IMR-90 (cell line): ENCODE results near the gene KLHL13. TPM values are rescaled to one million over a fixed set of nuclear protein-coding genes. Genes with fewer than 3 reads are reported as not detected.

Experiments
- ATAC-seq: fragments of 200-7000 bp; cut with Tn5 transposase; 2 replicates; pipeline ENCODE4 v1.9.1; 2020; ENCODE audit warnings: low read depth, mild to moderate bottlenecking, moderate library complexity
- BruUV-seq: library from RNA; stranded (reverse); fragments of 400-500 nt; replicated peaks from 2 replicates; lab custom pipeline; 2021; lab: Mats Ljungman, UMichigan
- CTCF ChIA-PET: fragments of 300-600 bp; formaldehyde crosslinking; extraction: SDS; loops from one replicate; lab custom pipeline; 2021; ENCODE audit warnings: antibody characterized with exemption; lab: Yijun Ruan, JAX
- POLR2A ChIA-PET: fragments of 300-600 bp; sonication (Branson Sonifier 250); formaldehyde crosslinking; loops from one replicate; lab custom pipeline; 2022; ENCODE audit warnings: antibody characterized with exemption; ENCODE audit not compliant: unreplicated experiment; lab: Charles Lee
- DNase-seq: peaks from one replicate; pipeline ENCODE4 v3.0.0; 2013
- H2AFZ ChIP-seq: replicated peaks from 2 replicates; pipeline ENCODE3; 2013; ENCODE audit warnings: low read length, mild to moderate bottlenecking; ENCODE audit not compliant: poor library complexity
- H2AK5ac ChIP-seq: 2 replicates; pipeline ENCODE4 v1.6.1; 2013; ENCODE audit warnings: low read depth, low read length, inconsistent platforms
- H2AK9ac ChIP-seq: replicated peaks from 2 replicates; pipeline ENCODE3; 2013; ENCODE audit warnings: mild to moderate bottlenecking, low read depth, low read length, moderate library complexity; ENCODE audit not compliant: poor library complexity
- H2BK120ac ChIP-seq: 2 replicates; pipeline ENCODE4 v1.6.1; 2013; ENCODE audit warnings: low read depth, low read length, inconsistent platforms
- H2BK15ac ChIP-seq: 3 replicates; pipeline ENCODE4 v1.6.1; 2013; ENCODE audit warnings: low read depth, low read length, inconsistent platforms
- H2BK20ac ChIP-seq: 2 replicates; pipeline ENCODE4 v1.6.1; 2013; ENCODE audit warnings: low read depth, mild to moderate bottlenecking, inconsistent platforms, low read length, moderate library complexity
- H2BK5ac ChIP-seq: 2 replicates; pipeline ENCODE4 v1.6.1; 2013; ENCODE audit warnings: mild to moderate bottlenecking, low read depth, low read length, inconsistent platforms; ENCODE audit not compliant: poor library complexity, severe bottlenecking
- H3K14ac ChIP-seq: replicated peaks from 2 replicates; pipeline ENCODE4 v1.6.1; 2013; ENCODE audit warnings: low read depth, low read length, inconsistent platforms
- H3K18ac ChIP-seq: 2 replicates; pipeline ENCODE4 v1.6.1; 2013; ENCODE audit warnings: low read depth, low read length, control low read depth
- H3K23ac ChIP-seq: 2 replicates; pipeline ENCODE4 v1.6.1; 2013; ENCODE audit warnings: low read depth, low read length, inconsistent platforms
- H3K27ac ChIP-seq: 2 replicates; pipeline ENCODE4 v1.5.1; 2013; ENCODE audit warnings: mild to moderate bottlenecking, control low read depth, low read length; ENCODE audit not compliant: insufficient read depth
- H3K27me3 ChIP-seq: 2 replicates; pipeline ENCODE4 v1.6.1; 2013; ENCODE audit warnings: low read length; ENCODE audit not compliant: control insufficient read depth, insufficient read depth
- H3K36me3 ChIP-seq: 2 replicates; pipeline ENCODE4 v1.6.1; 2013; ENCODE audit warnings: low read length, mixed read lengths; ENCODE audit not compliant: control insufficient read depth, insufficient read depth
- H3K4ac ChIP-seq: 2 replicates; pipeline ENCODE4 v1.6.1; 2013; ENCODE audit warnings: low read depth, low read length, inconsistent platforms
- H3K4me1 ChIP-seq: 2 replicates; pipeline ENCODE4 v1.6.1; 2013; ENCODE audit warnings: low read length, mixed read lengths; ENCODE audit not compliant: control insufficient read depth, insufficient read depth
- H3K4me2 ChIP-seq: 2 replicates; pipeline ENCODE4 v1.6.1; 2013; ENCODE audit warnings: low read depth, mild to moderate bottlenecking, control low read depth, low read length, moderate library complexity
- H3K4me3 ChIP-seq: 2 replicates; pipeline ENCODE4 v1.5.1; 2013; ENCODE audit warnings: low read depth, mild to moderate bottlenecking, control low read depth, low read length, moderate library complexity; ENCODE audit not compliant: insufficient read depth
- H3K56ac ChIP-seq: 2 replicates; pipeline ENCODE4 v1.6.1; 2013; ENCODE audit warnings: low read length, inconsistent platforms; ENCODE audit not compliant: insufficient read depth; ENCODE audit errors: extremely low read depth
- H3K79me1 ChIP-seq, 2 experiments: 2 replicates each; pipeline ENCODE4 v1.6.1; 2013; ENCODE audit warnings: low read length in 2 of 2, inconsistent platforms in 1 of 2, low read depth in 1 of 2
- H3K9ac ChIP-seq: 2 replicates; pipeline ENCODE4 v1.6.1; 2013; ENCODE audit warnings: low read depth, low read length, control low read depth
- H3K9me1 ChIP-seq: 2 replicates; pipeline ENCODE4 v1.6.1; 2013; ENCODE audit warnings: low read length, inconsistent platforms; ENCODE audit not compliant: insufficient read depth
- H3K9me3 ChIP-seq: 2 replicates; pipeline ENCODE4 v1.6.1; 2013; ENCODE audit warnings: low read length; ENCODE audit not compliant: control insufficient read depth, insufficient read depth
- H4K20me1 ChIP-seq: 2 replicates; pipeline ENCODE4 v1.6.1; 2013; ENCODE audit warnings: low read length, inconsistent platforms; ENCODE audit not compliant: insufficient read depth
- H4K5ac ChIP-seq: 2 replicates; pipeline ENCODE4 v1.6.1; 2013; ENCODE audit warnings: mild to moderate bottlenecking, low read depth, low read length, control low read depth
- H4K8ac ChIP-seq, 2 experiments: 2 replicates each; pipeline ENCODE4 v1.6.1; 2013; ENCODE audit warnings: low read depth in 2 of 2, low read length in 2 of 2, control low read depth in 1 of 2, inconsistent platforms in 1 of 2
- H4K91ac ChIP-seq: 2 replicates; pipeline ENCODE4 v1.6.1; 2013; ENCODE audit warnings: low read depth, low read length, inconsistent platforms; ENCODE audit not compliant: insufficient read depth
- CHD1 ChIP-seq: IDR thresholded peaks from 2 replicates; pipeline ENCODE4 v1.6.1; 2012; ENCODE audit warnings: low read depth, low read length, improper control_type of control experiment
- FOS ChIP-seq: fragments of 150-350 bp; IDR thresholded peaks from 2 replicates; pipeline ENCODE4 v1.6.1; 2016; ENCODE audit warnings: low read depth, low read length
- MAFK ChIP-seq: IDR thresholded peaks from 2 replicates; pipeline ENCODE4 v1.6.1; 2012; ENCODE audit warnings: low read depth, low read length, improper control_type of control experiment
- POLR2A ChIP-seq: IDR thresholded peaks from 2 replicates; pipeline ENCODE4 v1.6.1; 2012; ENCODE audit warnings: mild to moderate bottlenecking, low read depth, low read length
- RAD21 ChIP-seq: IDR thresholded peaks from 2 replicates; pipeline ENCODE4 v1.6.1; 2012; ENCODE audit warnings: low read length, improper control_type of control experiment
- SMC3 ChIP-seq: fragments of 150-350 bp; IDR thresholded peaks from 2 replicates; pipeline ENCODE4 v1.6.1; 2016; ENCODE audit warnings: low read depth, mild to moderate bottlenecking, antibody characterized with exemption, low read length, moderate library complexity
- WGBS, 2 experiments: methylation state at CpG; one replicate each; pipeline versions ENCODE4 v1.1.5 to v1.1.7; 2013; ENCODE audit warnings: missing lambda C conversion rate in 2 of 2; ENCODE audit not compliant: insufficient read length in 1 of 2; ENCODE audit errors: extremely low coverage in 2 of 2; 5-methylcytosine and 5-hydroxymethylcytosine counted together
- dilution Hi-C: fragments of 300-500 bp; cut with HindIII; formaldehyde crosslinking; loops from one replicate; pipeline ENCODE4 v1.14.3; 2018; ENCODE audit warnings: low sequenced_read_pairs; ENCODE audit not compliant: unreplicated experiment
- in situ Hi-C: fragments of 300-500 bp; cut with MboI; formaldehyde crosslinking; loops from 3 replicates; pipeline ENCODE4 v1.14.3; 2019; ENCODE audit warnings: low sequenced_read_pairs, inconsistent platforms, mixed read lengths
- intact Hi-C: fragments of 100-400 bp; cut with micrococcal nuclease; formaldehyde crosslinking; loops from 2 replicates; pipeline ENCODE4 v1.10.0; 2022
- polyA plus RNA-seq, 3 experiments: library from polyadenylated mRNA; depleted of rRNA; stranded (reverse); fragments of >200 nt; gene quantifications; 2 replicates each; pipeline ENCODE4 v1.2.3, GENCODE V29; 2012; ENCODE audit warnings: low replicate concordance in 1 of 3
- total RNA-seq: library from RNA; depleted of rRNA; stranded (reverse); fragments of >200 nt; gene quantifications from 2 replicates; pipeline ENCODE4 v1.2.3, GENCODE V29; 2012

Gene KLHL13
- total and polyA plus RNA-seq, 2 of the 4 experiments (the other 2 are of a cell fraction) = 4.0 to 12.5 TPM

- in situ Hi-C loops (no loop called here), dilution Hi-C loops (no loop called here), intact Hi-C loops (no loop called here)
- Histone ChIP-seq H2BK5ac (no peak overlapping the region), H2AK5ac (no peak overlapping the region), H3K9ac (no peak overlapping the region), H3K4me2 (no peak overlapping the region), H3K27ac (no peak overlapping the region), H2BK15ac (no peak overlapping the region), H4K20me1 (no peaks in the 10 kb centered on the region), H3K9me3 (no peaks in the 10 kb centered on the region), H3K27me3 (no peaks in the 10 kb centered on the region), H2AK9ac (no peak overlapping the region), H3K18ac (no peak overlapping the region), H4K8ac (no peak overlapping the region), H4K5ac (no peak overlapping the region), H2AFZ (no peak overlapping the region), H3K23ac (no peak overlapping the region), H3K14ac (no peak overlapping the region), H3K4ac (no peak overlapping the region), H3K79me1 (no peaks in the 10 kb centered on the region), H4K91ac (no peak overlapping the region), H3K56ac (no peak overlapping the region), H3K4me1 (no peaks in the 10 kb centered on the region), H3K9me1 (no peaks in the 10 kb centered on the region), H2BK20ac (no peak overlapping the region), H2BK120ac (no peak overlapping the region), H3K4me3 (no peak overlapping the region), H3K36me3 (no peaks in the 10 kb centered on the region)
- no peak for ATAC-seq
- CTCF ChIA-PET = no interaction called here
- no TSS peak for BruUV-seq
- DNase-seq = no peak
- POLR2A ChIA-PET = no interaction called here
- no CpG with 5 or more reads among the region's 2 CpGs for WGBS, 2 experiments
- no peak for TF ChIP-seq CHD1
- TF ChIP-seq SMC3 = no peak
- TF ChIP-seq POLR2A = no peak
- no peak for TF ChIP-seq FOS
- TF ChIP-seq RAD21 = no peak
- no peak for TF ChIP-seq MAFK
Observed at GRCh38 chrX:118056870-118057269, 59.7 kb downstream of the KLHL13 start.
